Astrocyte (in vitro differentiated cells and primary cell): ENCODE measurements around the gene CD70. TPM values are rescaled to one million over a fixed set of nuclear protein-coding genes. Genes with fewer than 3 reads are reported as not detected.
"Not testable (repeated sequence)": the region's sequence is repeated elsewhere in the genome, so short reads cannot be mapped to it uniquely, and the experiment has no call there.

Source experiments
- DNase-seq: peaks from one replicate; pipeline ENCODE4 v3.0.0-alpha.2; 2010; ENCODE audit warnings: low read depth
- FAIRE-seq: peaks from 2 replicates; lab custom pipeline; 2011; peaks lifted over from hg19 to GRCh38; lab: Jason Lieb, UNC
- H2AFZ ChIP-seq: 2 replicates; pipeline ENCODE4 v1.6.0; 2012; ENCODE audit warnings: low read depth, low read length, inconsistent platforms
- H3K27ac ChIP-seq: 2 replicates; pipeline ENCODE4 v1.5.1; 2011; ENCODE audit warnings: low read depth, low read length, inconsistent platforms
- H3K27me3 ChIP-seq: 2 replicates; pipeline ENCODE4 v1.6.0; 2011; ENCODE audit warnings: low read length, inconsistent platforms; ENCODE audit not compliant: insufficient read depth
- H3K36me3 ChIP-seq: 2 replicates; pipeline ENCODE4 v1.5.1; 2011; ENCODE audit warnings: low read length, inconsistent platforms; ENCODE audit not compliant: insufficient read depth
- H3K4me1 ChIP-seq: 2 replicates; pipeline ENCODE4 v1.5.1; 2011; ENCODE audit warnings: low read length, inconsistent platforms; ENCODE audit not compliant: insufficient read depth
- H3K4me2 ChIP-seq: 2 replicates; pipeline ENCODE4 v1.6.0; 2012; ENCODE audit warnings: low read length, inconsistent platforms
- H3K4me3 ChIP-seq: 2 replicates; pipeline ENCODE4 v1.5.1; 2011; ENCODE audit warnings: low read depth, mild to moderate bottlenecking, low read length, inconsistent platforms; ENCODE audit not compliant: insufficient read depth
- H3K79me2 ChIP-seq: 2 replicates; pipeline ENCODE4 v1.6.0; 2012; ENCODE audit warnings: mild to moderate bottlenecking, low read length, inconsistent platforms; ENCODE audit not compliant: insufficient read depth
- H3K9ac ChIP-seq: 2 replicates; pipeline ENCODE4 v1.6.0; 2012; ENCODE audit warnings: mild to moderate bottlenecking, low read length, inconsistent platforms
- H3K9me3 ChIP-seq: 2 replicates; pipeline ENCODE4 v1.5.1; 2012; ENCODE audit warnings: low read depth, mild to moderate bottlenecking, low read length, inconsistent platforms; ENCODE audit not compliant: insufficient read depth
- H4K20me1 ChIP-seq: 2 replicates; pipeline ENCODE4 v1.6.0; 2012; ENCODE audit warnings: low read length, inconsistent platforms; ENCODE audit not compliant: insufficient read depth
- H3K27ac Mint-ChIP-seq: one replicate; pipeline ENCODE4 v1.8.0; 2021; ENCODE audit warnings: mild to moderate bottlenecking, mixed read lengths; ENCODE audit not compliant: unreplicated experiment
- H3K27me3 Mint-ChIP-seq: one replicate; pipeline ENCODE4 v1.8.0; 2021; ENCODE audit warnings: low read depth, mixed read lengths; ENCODE audit not compliant: unreplicated experiment
- H3K36me3 Mint-ChIP-seq: one replicate; pipeline ENCODE4 v1.8.0; 2021; ENCODE audit warnings: low read depth, mixed read lengths; ENCODE audit not compliant: unreplicated experiment
- H3K4me1 Mint-ChIP-seq: one replicate; pipeline ENCODE4 v1.8.0; 2021; ENCODE audit warnings: low read depth, mixed read lengths; ENCODE audit not compliant: unreplicated experiment
- H3K4me3 Mint-ChIP-seq: one replicate; pipeline ENCODE4 v1.8.0; 2021; ENCODE audit warnings: mild to moderate bottlenecking, moderate library complexity, mixed read lengths; ENCODE audit not compliant: unreplicated experiment
- H3K9me3 Mint-ChIP-seq: one replicate; pipeline ENCODE4 v1.8.0; 2021; ENCODE audit warnings: mild to moderate bottlenecking, mixed read lengths; ENCODE audit not compliant: unreplicated experiment
- CTCF ChIP-seq: IDR thresholded peaks from 2 replicates; pipeline ENCODE4 v1.5.1; 2011; ENCODE audit warnings: low read depth, mild to moderate bottlenecking, inconsistent platforms, low read length, moderate library complexity; ENCODE audit not compliant: insufficient read depth
- EZH2 ChIP-seq: IDR thresholded peaks from 2 replicates; pipeline ENCODE4 v1.6.1; 2012; ENCODE audit warnings: mild to moderate bottlenecking, low read length, inconsistent platforms; ENCODE audit not compliant: insufficient read depth
- total RNA-seq: library from RNA; stranded (reverse); gene quantifications from 2 replicates; pipeline ENCODE4 v1.2.1, GENCODE V29; 2021

The CD70 gene
- total RNA-seq, 1 donor from 2014 or later, result 0.48 TPM

- not testable (repeated sequence) for H3K36me3 Mint-ChIP-seq, H3K4me1 ChIP-seq, H3K4me1 Mint-ChIP-seq, H3K27me3 Mint-ChIP-seq, H3K27ac Mint-ChIP-seq, H3K9ac ChIP-seq, H3K4me2 ChIP-seq, DNase-seq, H4K20me1 ChIP-seq, H3K4me3 Mint-ChIP-seq, FAIRE-seq, H3K9me3 Mint-ChIP-seq, H3K4me3 ChIP-seq, H3K27me3 ChIP-seq, H2AFZ ChIP-seq, H3K27ac ChIP-seq, H3K79me2 ChIP-seq, H3K36me3 ChIP-seq, H3K9me3 ChIP-seq
These were observed 10.1 kb upstream of the CD70 start for GRCh38 chr19:6600951-6601536.

GRCh38 chr19:6599866-6600454, 9.0 kb upstream of the CD70 start:
- DNase-seq, result no peak
- H3K9me3 Mint-ChIP-seq, result peaks cover 13% of the 10 kb centered on the region

GRCh38 chr19:6598254-6598892, 7.4 kb upstream of the CD70 start:
- not testable (repeated sequence) for H3K9me3 ChIP-seq, DNase-seq, H3K36me3 ChIP-seq, H3K4me3 Mint-ChIP-seq, H2AFZ ChIP-seq, FAIRE-seq, H3K4me1 Mint-ChIP-seq, H3K27ac ChIP-seq, H4K20me1 ChIP-seq, H3K4me3 ChIP-seq, H3K4me1 ChIP-seq, H3K36me3 Mint-ChIP-seq, H3K27ac Mint-ChIP-seq, H3K27me3 ChIP-seq, H3K4me2 ChIP-seq, H3K9ac ChIP-seq, H3K79me2 ChIP-seq
- H3K27me3 Mint-ChIP-seq, result peaks cover 10% of the 10 kb centered on the region
- peaks cover 11% of the 10 kb centered on the region for H3K9me3 Mint-ChIP-seq

More at GRCh38 chr19:6599866-6600454, 9.0 kb upstream of the CD70 start:
- TF ChIP-seq EZH2 (no peak), CTCF (no peak)
- no peak overlapping the region for H2AFZ ChIP-seq
- no peak for FAIRE-seq
- H3K9ac ChIP-seq, result no peak overlapping the region
- no peaks in the 10 kb centered on the region for H3K9me3 ChIP-seq
- H3K4me3 Mint-ChIP-seq, result no peak overlapping the region
- peaks cover 4% of the 10 kb centered on the region for H3K27me3 ChIP-seq
- no peak overlapping the region for H3K27ac Mint-ChIP-seq
- H3K4me1 Mint-ChIP-seq, result no peaks in the 10 kb centered on the region
- H3K27me3 Mint-ChIP-seq, result peaks cover 3% of the 10 kb centered on the region
- H3K36me3 ChIP-seq, result no peaks in the 10 kb centered on the region
- H3K79me2 ChIP-seq, result no peaks in the 10 kb centered on the region
- no peaks in the 10 kb centered on the region for H3K36me3 Mint-ChIP-seq
- H3K4me2 ChIP-seq, result no peak overlapping the region
- H3K4me1 ChIP-seq, result no peaks in the 10 kb centered on the region
- no peaks in the 10 kb centered on the region for H4K20me1 ChIP-seq
- no peak overlapping the region for H3K4me3 ChIP-seq
- H3K27ac ChIP-seq, result no peak overlapping the region

- not testable (repeated sequence) for H3K4me1 ChIP-seq, H3K4me2 ChIP-seq, DNase-seq, H3K79me2 ChIP-seq, H3K27me3 ChIP-seq, H2AFZ ChIP-seq, H3K36me3 Mint-ChIP-seq, H3K27ac Mint-ChIP-seq, H3K9me3 ChIP-seq, H4K20me1 ChIP-seq, H3K9me3 Mint-ChIP-seq, FAIRE-seq, H3K4me3 ChIP-seq, H3K9ac ChIP-seq, H3K36me3 ChIP-seq, H3K27ac ChIP-seq, H3K4me3 Mint-ChIP-seq, H3K4me1 Mint-ChIP-seq
- H3K27me3 Mint-ChIP-seq, result peaks cover 13% of the 10 kb centered on the region
These were observed 6.7 kb upstream of the CD70 start for GRCh38 chr19:6597471-6598253.
